ENCODE data around the gene LCN6.

The LCN6 gene

GRCh38 chr9:136732444-136733178 is 15.7 kb downstream of the LCN6 start:
- Histone ChIP-seq H3K4me1 (no peaks in the 10 kb centered on the region), H3K9me3 (no peaks in the 10 kb centered on the region; the same call in 1 of the 2 replicates)

GRCh38 chr9:136729926-136730325 is 18.4 kb downstream of the LCN6 start:
- Histone ChIP-seq H3K4me1 (peaks cover 4% of the 10 kb centered on the region; the same call in 1 of the 2 replicates), H3K4me3 (ENCODE audit: low read depth, low read length) (no peak overlapping the region), H3K9me3 (no peaks in the 10 kb centered on the region; the same call in 1 of the 2 replicates), H3K36me3 (peaks cover 26% of the 10 kb centered on the region), H3K27me3 (no peaks in the 10 kb centered on the region)
- no peak for TF ChIP-seq CTCF (IDR thresholded peaks at IDR 0.05; ENCODE audit: low read depth, low read length)
- DNase-seq, result no peak

More at GRCh38 chr9:136732444-136733178, 15.7 kb downstream of the LCN6 start:
- no peak for TF ChIP-seq CTCF (IDR thresholded peaks at IDR 0.05; ENCODE audit: low read depth, low read length)
- Histone ChIP-seq H3K36me3 (peaks cover 2% of the 10 kb centered on the region), H3K27me3 (no peaks in the 10 kb centered on the region), H3K4me3 (ENCODE audit: low read depth, low read length) (no peak overlapping the region)
- no peak for DNase-seq

- Histone ChIP-seq H3K36me3 (peaks cover 34% of the 10 kb centered on the region), H3K4me3 (ENCODE audit: low read depth, low read length) (peak overlapping the region; percentile 100), H3K27me3 (no peaks in the 10 kb centered on the region), H3K9me3 (no peaks in the 10 kb centered on the region; the same call in 1 of the 2 replicates), H3K4me1 (peaks cover 4% of the 10 kb centered on the region; the same call in 1 of the 2 replicates)
- DNase-seq, result peak; percentile 38
- TF ChIP-seq CTCF (IDR thresholded peaks at IDR 0.05; ENCODE audit: low read depth, low read length), result no peak
Measured at GRCh38 chr9:136729144-136729543, 19.2 kb downstream of the LCN6 start.

GRCh38 chr9:136728548-136729123 is 19.7 kb downstream of the LCN6 start:
- Histone ChIP-seq H3K9me3 (no peaks in the 10 kb centered on the region; the same call in 1 of the 2 replicates), H3K4me3 (ENCODE audit: low read depth, low read length) (peak overlapping the region; percentile 100), H3K36me3 (peaks cover 39% of the 10 kb centered on the region), H3K4me1 (peaks cover 4% of the 10 kb centered on the region), H3K27me3 (no peaks in the 10 kb centered on the region)
- no peak for TF ChIP-seq CTCF (IDR thresholded peaks at IDR 0.05; ENCODE audit: low read depth, low read length)
- DNase-seq, result peak; percentile 52

- TF ChIP-seq CTCF (IDR thresholded peaks at IDR 0.05; ENCODE audit: low read depth, low read length), result peak; percentile 67
- DNase-seq, result peak; percentile 93
- Histone ChIP-seq H3K9me3 (no peaks in the 10 kb centered on the region; the same call in 1 of the 2 replicates), H3K4me1 (peaks cover 4% of the 10 kb centered on the region), H3K36me3 (peaks cover 44% of the 10 kb centered on the region), H3K27me3 (no peaks in the 10 kb centered on the region), H3K4me3 (ENCODE audit: low read depth, low read length) (peak overlapping the region; percentile 100)
Measured at GRCh38 chr9:136728080-136728547, 20.2 kb downstream of the LCN6 start.
